HG03095 (cell line): ENCODE data around the gene ARMH1.
A peak's percentile ranks its signal among the peaks of the same experiment; 100 is the strongest.
"Not testable (repeated sequence)": the region's sequence is repeated elsewhere in the genome, so short reads cannot be mapped to it uniquely, and the experiment has no call there.

Experiments
- ATAC-seq: cut with Tn5 transposase; IDR thresholded peaks from one replicate; pipeline ENCODE4 v1.9.1; 2021; ENCODE audit warnings: moderate library complexity; ENCODE audit not compliant: unreplicated experiment

Gene ARMH1

DNA sequence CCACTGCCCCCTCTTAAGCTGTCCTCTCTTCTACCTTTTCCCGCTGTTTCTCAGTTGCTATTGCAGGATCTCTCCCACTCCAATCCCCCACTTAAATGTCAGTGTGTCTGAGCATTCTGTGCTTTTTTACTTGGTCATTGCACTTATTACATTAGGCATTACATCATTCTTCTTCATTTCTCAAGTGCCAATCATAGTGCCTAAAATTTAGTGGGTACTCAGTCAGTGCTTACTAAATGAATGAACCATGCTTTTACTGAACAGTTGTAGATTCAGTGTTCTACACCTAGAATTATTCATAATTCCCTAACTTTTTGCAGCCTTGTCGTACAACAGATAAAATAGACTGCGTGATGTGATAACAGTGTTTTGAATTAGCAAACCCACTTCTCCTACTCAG is 19.4 kb downstream of the ARMH1 start:
- no peak for ATAC-seq

DNA sequence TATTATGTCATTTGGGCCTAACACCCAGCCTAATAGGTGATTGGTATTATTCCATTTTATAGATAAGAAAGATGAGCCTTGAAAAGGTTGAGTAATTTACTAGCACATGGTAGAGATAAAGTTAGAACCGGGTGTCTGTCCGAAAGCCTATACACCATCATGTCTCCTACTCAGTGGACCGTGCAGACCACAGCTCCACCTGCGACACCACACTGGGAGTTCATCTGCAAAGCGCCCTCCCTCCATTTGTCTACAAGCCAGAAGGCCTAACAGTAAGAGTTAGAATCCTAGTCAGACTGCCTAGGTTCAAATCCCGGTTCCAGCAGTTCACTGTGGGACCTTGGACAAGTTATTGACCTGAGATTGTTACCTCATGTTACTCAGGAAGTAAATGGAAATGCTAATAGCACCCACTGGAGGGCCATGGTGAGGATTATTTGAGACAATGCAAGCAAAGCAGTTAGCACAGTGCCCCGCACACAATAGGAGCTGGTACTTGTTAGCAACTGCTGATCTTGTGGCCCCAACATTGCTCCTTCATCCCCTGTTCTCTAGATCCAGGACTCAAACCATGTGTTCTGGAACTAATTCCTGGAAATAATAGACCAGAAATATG is 20.5 kb downstream of the ARMH1 start:
- ATAC-seq = peak; percentile 70

DNA sequence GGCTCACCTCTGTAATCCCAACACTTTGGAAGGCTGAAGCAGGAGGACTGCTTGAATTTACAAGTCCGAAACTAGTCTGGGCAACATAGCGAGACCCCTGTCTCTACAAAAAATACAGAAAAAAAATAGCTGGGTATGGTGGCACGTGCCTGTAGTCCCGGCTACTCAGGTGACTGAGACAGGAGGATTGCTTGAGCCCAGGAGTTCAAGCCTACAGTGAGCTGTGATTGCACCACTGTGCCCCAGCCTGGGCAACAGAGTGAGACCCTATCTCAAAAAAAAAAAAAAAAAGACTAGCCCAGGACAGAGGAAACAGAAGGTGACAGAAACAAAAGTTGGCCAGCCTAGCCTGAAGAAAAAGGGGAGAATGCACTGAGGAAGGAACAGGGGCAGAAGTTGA is 21.2 kb downstream of the ARMH1 start:
- no peak for ATAC-seq

DNA sequence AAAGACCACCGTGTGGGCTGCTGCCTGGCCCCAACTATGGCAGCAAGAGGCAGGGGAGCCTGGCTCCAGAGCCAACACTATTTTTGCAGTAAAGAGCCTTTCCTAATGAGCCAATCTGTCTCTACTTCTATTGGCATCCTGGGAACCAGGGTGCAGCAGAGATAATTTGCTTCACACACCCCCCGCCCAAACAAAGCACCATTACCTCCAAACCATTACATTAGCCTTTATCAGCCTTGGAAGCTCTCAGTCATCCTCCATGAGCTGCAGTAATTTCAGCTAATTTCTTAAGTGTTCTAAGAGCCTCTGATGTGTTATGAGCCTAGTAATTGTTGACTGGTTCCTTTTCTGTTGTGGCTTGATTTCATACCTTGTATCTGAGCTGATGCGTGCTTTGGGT is 21.6 kb downstream of the ARMH1 start:
- no peak for ATAC-seq

DNA sequence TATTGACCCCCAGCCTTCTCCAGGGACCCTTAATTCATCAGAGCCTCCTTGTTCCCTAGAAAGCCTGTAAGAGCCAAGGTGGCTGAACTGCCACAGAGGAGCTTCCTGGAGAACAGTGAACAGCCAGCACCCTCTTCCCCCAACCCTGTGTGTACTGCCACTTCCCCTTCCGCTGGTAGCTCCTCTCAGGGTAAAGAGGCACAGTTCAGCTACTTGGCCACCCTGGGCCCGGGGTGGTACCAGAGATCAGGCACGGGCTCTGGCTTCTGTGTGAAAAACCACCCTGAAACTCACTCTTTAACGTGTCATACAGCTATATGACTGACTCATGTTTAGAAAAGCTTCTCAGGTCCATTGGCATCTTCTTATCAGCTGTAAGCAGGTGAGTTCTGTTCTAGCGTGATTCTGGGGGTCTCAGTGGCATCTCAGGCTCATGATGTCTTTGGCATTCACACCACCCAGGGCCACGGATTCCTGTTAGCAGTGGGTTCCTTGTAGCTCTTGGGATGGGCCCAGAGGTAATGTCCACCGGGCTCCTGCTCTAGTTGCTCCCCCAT is 22.4 kb downstream of the ARMH1 start:
- no peak for ATAC-seq

DNA sequence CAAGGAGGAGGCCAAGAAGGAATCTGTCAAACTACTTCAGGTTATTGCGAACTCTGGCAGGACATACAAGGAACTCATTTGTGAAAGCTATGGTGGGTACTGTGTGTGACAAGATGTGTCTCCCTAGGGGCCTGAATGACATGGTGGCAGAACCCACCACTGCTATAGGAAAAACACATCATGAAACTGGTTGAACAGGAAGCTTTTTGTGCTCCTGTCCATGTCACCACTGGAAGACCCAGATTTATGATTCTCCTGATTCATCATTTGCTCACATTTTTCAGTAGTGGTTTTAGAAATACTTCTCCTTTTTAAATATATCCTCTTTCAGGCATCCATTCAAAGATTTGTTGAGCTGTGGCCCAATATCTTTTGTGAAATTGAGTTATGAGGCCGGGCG is 23.6 kb downstream of the ARMH1 start:
- ATAC-seq = no peak

DNA sequence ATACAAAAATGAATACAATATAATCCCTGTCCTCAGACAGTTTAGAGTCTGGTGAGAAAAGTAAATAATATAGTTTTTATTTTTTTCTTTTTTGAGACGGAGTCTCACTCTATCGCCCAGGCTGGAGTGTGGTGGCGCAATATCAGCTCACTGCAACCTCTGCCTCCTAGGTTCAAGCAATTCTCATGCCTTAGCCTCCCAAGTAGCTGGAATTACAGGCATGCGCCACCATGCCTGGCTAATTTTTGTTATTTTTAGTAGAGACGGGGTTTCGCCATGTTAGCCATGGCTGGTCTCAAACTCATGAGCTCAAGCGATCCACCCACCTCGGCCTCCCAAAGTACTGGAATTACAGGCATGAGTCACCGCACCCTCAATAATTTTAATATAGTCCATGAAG is 24.9 kb downstream of the ARMH1 start:
- ATAC-seq = not testable (repeated sequence)

DNA sequence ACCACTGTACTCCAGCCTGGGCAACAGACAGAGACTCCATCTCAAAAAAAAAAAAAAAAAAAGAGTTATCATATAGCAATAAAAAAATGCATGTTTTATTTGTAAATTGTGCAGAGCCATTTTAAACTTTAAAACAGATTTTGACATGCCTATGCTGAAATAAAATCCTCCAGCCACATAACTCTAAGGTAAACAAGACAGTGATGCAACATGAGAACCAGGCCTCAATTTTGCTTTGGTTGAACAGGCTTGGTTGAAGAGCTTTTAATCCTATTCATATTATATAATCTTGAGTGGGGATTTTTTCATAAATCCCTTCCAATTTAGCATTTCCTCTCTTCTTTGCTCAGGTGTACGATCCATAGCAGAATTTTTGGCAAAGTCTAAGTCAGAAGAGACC is 26.1 kb downstream of the ARMH1 start:
- no peak for ATAC-seq

DNA sequence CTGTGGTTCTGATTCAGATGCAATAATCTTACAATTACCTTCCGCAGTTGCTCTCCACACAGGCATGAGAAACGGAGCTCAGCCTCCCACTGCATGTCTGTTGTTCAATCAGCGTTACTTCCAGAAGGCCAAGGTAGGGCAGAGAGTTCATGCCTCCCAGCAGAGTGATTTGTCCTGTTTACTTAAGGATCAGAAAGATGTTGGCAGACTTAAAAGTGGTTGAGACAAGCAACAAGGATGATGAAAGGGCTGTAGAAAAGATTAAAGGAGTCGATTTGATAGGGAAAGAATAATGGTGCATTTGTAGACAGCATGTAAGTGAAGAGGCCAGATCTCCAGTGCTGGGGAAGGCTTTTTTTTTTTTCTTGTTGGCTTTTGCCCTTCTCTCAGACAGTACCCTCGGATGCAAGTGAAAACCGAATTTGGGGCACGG is 26.6 kb downstream of the ARMH1 start:
- ATAC-seq = no peak

DNA sequence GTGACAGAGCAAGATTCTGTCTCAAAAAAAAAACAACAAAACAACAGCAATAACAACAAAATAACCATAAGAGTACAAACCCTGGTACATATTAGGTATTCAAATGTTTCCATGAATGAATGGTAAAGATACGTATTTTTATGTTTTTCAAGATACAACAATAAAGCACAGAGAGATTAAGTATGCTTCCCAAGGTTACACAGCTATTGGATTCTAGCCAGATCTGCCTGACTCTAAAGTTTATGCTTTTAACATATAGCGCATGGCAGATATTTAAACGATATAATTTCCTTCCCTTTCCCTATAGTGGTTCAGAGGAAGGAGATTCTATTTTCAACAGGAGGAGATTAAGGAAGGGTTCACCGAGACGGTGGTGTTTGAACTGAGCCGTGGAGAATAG is 31.0 kb downstream of the ARMH1 start:
- no peak for ATAC-seq

DNA sequence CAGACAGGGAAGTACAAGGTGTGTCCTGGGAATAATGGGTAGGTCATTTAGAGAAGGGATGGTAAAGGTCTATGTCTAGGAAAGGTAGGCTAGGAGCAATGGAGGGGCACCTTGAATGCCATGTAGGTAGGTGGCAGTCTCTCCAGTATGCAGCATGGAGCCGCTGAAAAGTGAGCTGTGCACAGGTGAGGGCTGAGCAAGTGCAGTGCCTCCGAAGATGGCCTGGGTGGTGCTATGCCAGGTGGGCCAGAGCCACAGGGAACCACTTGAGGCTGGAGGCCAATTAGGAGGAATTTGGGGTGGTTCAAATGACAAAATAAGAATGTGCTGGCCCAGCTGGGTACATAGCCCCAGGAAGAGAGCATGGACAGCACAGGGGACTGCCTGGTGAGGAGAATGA is 31.4 kb downstream of the ARMH1 start:
- no peak for ATAC-seq

DNA sequence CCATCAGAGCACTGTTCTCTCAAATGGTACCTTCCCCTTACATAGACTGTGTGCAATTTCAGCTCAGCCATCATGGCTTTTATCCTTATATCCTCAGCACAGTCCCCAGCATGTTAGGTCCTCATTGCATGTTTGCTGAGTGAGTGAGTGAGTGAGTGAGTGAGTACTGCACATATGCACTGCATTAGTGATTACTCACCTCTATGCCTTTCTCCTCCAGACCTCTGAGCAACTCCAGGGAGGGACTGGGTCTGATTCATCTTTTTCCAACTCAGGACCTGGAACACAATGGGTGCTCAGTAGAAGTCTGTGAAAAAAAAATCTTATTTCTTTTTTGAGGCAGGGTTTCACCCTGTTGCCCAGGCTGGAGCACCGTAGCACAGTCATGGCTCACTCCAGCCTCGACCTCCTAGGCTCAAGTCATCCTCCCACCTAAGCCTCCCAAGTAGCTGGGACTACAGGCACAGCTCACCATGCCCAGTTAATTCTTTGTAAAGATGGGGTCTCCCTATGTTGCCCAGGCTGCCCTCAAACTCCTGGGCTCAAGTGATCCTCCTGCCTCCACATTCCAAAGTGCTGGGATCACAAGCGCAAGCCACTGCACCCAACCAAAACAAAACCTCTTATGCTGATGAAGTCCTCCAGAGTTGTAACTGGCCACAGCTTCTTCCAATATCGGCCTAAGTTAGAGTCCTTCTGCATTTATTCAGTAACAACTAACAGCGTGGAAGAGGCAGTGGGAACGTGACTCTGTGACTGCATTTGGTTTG is 32.8 kb downstream of the ARMH1 start:
- ATAC-seq = no peak

DNA sequence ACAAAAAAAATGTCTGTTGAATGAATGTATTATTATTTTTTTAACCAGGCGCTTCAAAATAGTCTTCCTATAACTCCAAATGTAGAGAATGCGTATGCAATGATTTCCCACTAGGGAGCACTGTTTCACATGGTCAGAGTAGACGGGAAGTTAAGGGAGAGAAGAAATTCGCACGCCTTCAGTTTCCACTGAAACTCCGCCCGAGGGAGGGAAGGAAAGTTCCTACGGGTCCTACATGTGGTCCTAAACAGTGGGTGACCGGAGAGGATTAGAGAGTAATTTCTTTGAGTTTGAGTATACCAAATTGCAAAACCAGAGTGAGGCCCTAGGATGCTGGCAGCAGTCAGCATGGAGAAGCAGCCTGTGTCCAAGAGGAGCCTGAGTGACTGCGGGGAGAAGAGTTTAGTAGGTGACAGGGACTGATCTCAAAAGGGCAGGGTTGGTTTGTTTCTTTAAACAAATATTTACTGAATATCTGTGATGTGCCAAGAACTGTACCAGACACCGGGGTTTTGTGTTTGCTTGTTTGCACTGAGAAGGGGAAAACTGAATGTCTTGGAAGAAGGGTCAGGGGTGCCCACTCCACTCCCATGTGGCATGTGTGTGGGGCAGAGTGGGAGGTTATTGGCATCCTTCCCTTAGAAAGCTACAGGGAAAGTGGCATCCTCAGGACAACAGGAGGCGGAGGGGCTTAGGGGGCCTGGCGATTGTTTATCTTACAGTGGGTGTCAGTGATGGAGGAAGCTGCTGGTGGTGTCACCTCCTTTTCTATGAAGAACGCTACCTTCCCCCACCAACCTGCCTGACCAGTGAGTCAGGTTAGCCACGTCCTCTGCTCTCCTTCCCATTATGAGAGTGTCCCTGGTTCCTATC is 33.7 kb downstream of the ARMH1 start:
- ATAC-seq = no peak

DNA sequence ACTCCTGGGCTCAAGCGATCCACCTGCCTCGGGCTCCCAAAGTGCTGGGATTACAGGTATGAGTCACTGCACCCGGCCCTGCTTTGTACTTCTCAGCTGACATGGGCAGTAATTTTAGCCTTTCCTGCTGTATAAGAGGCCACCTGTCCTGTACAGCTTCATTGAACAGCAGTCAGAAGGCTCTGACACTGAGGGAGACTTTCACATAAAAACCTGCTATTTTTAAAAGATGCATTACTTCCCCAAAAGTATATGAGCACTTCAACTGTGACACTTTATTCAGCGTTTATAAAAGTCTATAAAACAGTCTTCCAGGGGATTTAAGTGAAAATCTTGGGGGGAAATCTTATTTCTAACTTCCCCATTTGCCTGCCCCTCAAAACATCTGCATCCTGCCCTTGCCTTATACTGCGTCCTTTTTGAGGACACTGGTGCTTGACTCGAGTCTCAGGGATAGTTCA is 38.8 kb downstream of the ARMH1 start:
- peak; percentile 67 for ATAC-seq

DNA sequence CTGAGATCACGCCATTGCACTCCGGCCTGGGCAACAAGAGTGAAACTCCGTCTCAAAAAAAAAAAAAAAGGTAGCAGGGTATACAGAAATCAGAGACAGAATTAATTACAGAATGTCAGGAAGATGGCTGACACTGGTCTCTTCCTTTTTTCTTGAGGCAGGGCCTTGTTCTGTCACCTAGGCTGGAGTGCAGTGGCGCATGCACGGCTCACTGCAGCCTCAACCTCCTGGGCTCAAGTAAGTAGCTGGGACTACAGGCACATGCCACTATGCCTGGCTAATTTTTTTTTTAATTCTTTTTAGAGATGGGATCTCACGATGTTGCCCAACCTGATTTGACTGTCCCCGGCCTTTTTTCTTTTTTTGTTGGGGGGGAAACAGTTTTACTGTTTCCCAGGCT is 40.0 kb downstream of the ARMH1 start:
- ATAC-seq = no peak

DNA sequence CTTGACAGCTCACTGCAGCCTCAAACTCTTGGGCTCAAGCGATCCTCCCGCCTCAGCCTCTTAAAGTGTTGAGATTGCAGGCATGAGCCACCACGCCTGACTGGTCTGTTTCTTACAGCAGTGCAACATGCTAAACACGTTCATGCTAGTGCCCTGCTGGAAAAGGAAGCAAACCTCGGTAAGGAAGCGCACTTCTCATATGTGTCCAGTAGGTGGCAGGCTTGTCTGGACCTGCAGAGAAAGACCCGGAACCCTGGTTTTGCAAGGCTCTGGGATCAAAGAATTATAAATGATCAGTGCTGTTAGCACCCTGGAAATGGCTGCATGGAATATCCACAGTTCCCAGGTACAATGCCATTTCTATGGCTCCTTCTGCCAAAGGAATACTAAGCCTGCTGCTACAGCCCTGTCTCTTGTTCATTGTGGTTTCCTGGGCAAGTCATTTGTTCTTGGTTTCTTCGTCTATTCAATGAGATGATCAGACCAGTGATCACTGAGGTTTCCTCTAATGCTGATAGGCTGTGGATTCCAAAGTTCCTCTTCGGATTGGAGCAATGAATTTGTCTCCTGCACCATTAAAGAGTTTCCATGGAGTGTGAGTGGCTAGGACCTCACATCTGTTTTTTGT is 40.5 kb downstream of the ARMH1 start:
- peak; percentile 47 for ATAC-seq

DNA sequence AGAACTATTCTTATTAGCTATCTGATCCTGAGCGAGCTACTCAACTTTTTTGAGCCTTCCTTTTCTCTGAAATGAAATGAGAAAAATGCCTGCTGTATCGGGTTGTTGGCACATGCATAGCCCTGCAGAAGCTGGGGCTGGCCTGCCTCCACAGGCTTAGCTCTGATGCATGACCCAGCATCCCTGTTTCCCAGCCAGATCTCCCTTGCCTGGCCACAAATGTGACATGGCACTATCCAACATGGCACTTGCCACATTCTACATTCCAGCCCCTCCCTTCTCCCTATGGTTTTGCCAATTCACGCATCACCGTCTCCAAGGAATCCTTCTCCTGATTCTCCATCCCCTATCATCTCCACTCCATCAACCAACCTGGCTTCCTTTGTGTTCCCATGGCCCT is 42.6 kb downstream of the ARMH1 start:
- ATAC-seq = no peak

DNA sequence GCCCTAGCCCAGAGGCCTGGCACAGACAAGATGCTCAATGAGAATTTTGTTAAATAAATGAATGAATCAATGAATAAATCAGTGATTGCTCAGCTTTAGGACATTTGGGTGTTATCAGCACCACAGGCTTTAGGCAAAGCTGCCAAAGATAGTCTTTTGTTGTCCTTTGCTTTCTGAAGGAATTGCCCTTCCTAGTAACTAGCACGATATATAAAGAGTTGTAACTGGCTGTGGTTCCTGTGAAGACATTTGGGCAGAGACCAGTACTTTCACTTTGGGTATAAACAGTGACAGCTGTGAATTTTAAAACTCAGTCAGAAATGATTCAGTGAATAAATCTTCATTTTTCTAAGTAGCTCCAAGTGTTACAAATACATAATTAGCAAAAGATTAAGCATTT is 43.1 kb downstream of the ARMH1 start:
- ATAC-seq = no peak

DNA sequence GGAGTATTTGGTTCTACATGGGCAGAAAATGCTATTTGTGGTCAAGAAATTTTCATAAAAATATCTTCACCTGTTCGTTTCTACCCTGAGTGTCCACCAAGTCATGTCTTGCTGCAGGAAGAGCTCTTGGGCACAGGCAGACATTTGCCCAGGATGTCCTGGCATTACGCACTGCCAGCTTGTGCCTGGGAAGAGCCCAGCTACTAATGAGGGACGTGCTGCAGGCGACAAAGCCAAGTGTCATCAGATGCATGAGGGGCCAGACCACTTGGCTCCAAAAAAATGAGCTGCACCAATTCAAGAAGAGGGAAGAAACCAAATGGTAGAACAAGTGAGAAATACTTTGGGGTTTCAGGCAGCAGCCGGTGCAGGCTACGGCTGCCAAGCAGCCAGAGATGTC is 43.6 kb downstream of the ARMH1 start:
- ATAC-seq = no peak

DNA sequence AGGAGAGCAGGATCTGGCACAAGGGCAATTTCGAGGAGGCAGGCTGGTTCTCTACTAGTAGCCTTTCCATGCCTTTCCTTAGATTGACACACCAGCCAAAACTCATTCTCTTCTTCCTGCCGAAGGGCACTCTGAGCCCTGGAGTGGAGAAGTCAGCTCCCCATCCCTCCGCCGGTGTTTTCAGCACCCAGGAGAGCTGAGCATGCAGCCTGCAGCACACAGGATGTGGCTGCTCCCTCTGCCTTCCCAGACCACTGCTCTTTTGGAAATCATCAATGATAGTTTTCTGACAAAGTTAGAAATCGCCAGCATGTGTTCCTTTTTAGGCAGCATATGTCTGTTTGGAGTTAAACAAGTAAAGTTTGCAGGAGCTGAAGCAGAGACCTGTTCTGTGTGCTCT is 44.8 kb downstream of the ARMH1 start:
- ATAC-seq = no peak

DNA sequence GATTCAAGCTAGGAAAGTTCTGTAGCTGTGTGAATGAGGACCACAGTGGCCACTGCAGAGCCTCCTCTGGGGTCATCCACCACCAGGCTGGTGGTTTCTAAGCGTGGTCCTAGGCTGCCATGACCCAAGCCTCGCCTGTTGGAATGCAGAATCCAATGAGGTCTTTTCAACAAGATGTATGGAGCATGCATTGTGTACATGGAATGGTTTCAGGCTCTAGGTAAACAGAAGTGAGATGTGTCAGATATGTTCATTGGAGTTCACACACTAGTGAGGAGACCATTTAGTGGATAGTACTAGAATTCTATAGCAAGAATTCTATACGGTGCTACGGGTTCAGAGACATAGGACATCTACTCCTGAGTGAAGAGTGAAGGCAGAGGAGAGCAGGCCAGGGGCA is 45.8 kb downstream of the ARMH1 start:
- ATAC-seq = no peak
